ENCODE results near the gene CLRN2.
"Not testable (repeated sequence)": the region's sequence is repeated elsewhere in the genome, so short reads cannot be mapped to it uniquely, and the experiment has no call there.

CLRN2 gene

DNA sequence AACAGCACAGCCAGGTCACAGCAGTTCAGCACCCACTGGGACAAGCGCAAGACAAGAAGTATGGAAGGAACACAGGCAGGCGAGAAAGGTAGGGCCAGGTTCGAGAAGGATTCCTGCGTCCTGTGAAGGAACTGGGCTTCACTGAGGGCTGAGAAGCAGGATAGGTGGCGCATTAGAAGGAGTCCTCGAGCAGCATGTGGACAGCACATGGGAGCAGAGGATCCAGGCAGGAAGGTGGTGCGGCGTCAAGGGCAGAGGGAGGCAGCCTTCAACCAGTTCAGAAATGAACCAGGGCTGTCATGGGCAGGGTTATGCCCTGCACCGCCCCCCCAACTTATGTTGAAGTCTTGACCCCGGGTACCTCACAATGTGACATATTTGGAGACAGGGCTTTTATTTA lies 31.3 kb downstream of the CLRN2 start:
- no peak for DNase-seq

DNA sequence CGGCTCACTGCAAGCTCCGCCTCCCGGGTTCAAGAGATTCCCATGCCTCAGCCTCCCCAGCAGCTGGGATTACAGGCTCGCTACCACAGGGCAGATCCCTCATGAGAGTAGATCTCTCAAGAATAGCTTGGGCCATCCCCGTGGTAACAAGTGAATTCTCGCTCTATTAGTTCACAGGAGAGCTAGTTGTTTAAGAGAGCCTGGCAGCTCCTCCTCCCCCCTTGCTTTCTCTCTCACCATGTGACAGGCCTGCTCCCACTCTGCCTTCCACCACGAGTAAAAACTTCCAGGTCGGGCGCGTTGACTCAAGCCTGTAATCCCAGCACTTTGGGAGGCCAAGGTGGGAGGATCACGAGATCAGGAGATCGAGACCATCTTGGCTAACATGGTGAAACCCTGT lies 31.7 kb downstream of the CLRN2 start:
- DNase-seq, result no peak

DNA sequence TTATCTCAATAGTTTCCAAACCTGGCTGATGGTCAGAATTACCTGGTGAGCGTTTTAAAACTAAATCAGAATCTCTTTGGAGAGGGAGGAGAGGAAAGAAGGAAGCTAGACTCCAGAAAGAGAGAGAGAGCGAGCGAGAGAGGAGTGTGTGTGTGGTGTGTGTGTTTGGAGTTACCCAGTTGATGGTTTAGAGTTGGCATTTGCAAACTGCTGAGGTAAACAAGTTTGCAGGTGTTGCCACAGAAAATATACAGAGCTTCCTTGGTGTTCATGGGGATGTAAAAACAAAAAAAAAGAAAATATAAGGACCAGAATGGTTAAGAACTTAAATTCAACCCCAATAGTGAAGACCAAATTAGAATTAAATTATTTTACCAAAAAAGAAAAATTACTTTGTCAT lies 35.6 kb downstream of the CLRN2 start:
- DNase-seq, result no peak

- no peak for DNase-seq
Observed at GRCh38 chr4:17552427-17552826, 37.5 kb downstream of the CLRN2 start.

- DNase-seq, result no peak
Observed at GRCh38 chr4:17554568-17554967, 39.6 kb downstream of the CLRN2 start.

DNA sequence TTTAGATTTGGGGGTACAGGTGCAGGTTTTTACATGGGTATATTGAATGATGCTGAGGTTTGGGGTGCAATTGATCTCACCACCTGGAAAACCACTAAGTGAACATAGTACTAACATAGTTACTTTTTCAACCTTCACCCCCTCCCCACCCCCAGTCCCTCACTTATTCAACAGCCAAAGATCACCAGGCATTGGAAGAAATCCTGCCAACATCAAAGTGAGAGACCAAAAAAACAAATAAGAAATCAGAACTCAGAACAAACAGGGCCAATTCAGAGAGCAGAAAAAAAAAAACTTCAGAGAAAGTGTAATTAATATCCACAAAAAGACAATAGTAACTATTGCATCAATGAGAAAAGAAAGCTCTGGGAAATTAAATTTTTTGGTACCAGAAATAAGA lies 41.5 kb downstream of the CLRN2 start:
- no peak for DNase-seq

DNA sequence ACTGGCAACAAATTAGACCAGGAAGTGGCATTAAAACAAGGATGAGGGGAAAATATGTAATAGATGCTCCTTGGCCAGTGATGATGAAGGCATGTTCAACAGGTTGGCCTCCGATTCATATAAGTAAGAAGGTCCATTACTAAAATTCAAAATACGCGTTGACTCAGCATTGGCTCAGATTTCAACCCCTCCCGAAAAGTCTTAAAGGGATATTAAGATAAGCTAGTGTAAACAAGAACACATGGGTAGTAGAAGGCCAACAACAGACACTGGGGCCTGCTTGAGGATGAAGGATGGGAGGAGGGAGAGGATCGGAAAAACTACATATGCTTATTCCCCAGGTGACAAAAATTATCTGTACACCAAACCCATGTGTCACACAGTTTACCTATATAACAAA lies 42.9 kb downstream of the CLRN2 start:
- no peak for DNase-seq

- DNase-seq, result no peak
Observed at GRCh38 chr4:17558941-17559708, 44.2 kb downstream of the CLRN2 start.

GRCh38 chr4:17559709-17560048 lies 44.7 kb downstream of the CLRN2 start:
- DNase-seq, result no peak

- no peak for DNase-seq
Observed at GRCh38 chr4:17560065-17560673, 45.2 kb downstream of the CLRN2 start.

DNA sequence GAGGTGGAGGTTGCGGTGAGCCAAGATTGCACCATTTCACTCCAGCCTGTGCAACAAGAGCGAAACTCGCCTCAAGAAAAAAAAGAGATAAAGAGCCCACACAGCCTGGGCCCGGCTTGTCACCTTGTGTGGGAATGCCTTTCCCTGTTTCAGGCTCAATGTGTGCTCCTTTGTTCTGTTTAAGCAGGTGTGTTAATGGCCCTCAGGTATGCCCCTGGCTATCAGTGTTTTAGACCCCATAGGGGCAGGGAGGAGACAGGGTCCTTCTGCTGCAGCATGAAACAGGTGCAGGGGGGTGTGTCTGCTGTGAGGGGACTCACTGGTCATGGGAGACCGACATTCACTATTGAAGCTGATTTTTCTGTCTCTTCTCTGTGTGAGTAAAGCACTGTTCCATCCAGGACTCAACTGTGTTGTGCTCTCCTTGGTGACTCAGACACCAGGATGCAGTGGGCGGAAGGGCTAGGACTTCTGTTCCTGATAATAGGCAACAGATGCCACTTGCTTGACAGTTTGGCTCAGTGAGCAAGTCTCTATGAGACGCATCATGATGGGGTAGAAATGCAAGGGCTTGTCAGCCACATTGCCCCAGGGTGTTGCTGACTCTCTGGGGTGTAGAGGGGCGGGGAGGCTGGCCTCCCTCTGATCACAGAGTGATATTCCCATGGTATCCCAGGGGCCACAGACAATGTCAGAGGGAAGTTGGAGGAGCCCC lies 46.4 kb downstream of the CLRN2 start:
- peak; percentile 24 for DNase-seq

- DNase-seq, result no peak
Observed at GRCh38 chr4:17562157-17562556, 47.2 kb downstream of the CLRN2 start.

DNA sequence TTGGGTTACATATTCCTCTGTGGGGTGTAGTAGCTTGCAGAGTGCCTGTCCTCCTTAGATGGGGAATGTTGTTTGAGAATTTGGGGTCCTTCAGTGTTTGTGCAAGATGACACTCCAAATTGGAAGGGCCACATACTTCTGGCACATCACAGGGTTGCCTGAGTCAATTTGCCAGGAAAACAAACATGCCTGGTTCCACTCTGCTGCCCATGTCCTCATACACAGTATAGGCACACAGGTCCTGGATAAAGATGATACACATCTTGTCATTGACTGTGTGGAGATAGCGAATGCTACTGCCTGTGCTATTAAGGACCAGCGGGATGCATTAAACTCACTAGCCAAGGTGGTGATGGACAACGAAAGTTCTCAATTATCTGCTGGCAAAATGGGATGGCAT lies 50.9 kb downstream of the CLRN2 start:
- DNase-seq, result no peak

- DNase-seq, result no peak
Observed at GRCh38 chr4:17567271-17567670, 52.3 kb downstream of the CLRN2 start.

GRCh38 chr4:17574206-17574605 lies 59.2 kb downstream of the CLRN2 start:
- no peak for DNase-seq

DNA sequence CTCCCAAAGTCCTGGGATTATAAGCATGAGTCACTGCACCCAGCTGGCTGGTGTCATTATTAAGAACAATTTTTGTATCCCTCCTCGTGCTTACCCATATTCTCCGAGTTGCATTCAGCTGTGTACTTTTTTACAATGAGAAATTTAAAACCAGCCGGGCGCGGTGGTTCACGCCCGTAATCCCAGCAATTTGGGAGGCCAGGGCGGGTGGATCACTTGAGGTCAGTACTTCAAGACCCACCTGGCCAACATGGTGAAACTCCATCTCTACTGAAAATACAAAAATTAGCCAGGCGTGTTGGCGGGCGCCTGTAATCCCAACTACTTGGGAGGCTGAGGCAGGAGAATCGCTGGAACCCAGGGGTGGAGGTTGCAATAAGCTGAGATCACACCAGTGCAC lies 60.2 kb downstream of the CLRN2 start:
- not testable (repeated sequence) for DNase-seq

Measured in activated CD4-positive, alpha-beta T cell treated with anti-CD3 and anti-CD28 coated beads for 48 hours (primary cell).